PC-9 (cell line): ENCODE measurements around the gene FLNB. TPM values are rescaled to one million over a fixed set of nuclear protein-coding genes. Genes with fewer than 3 reads are reported as not detected.

Experiments
- BruUV-seq: library from RNA; stranded (reverse); fragments of 400-500 nt; replicated peaks from 2 replicates; lab custom pipeline; 2021; lab: Mats Ljungman, UMichigan
- CTCF ChIA-PET: fragments of 300-600 bp; sonication (Branson Sonifier 250); formaldehyde crosslinking; loops from one replicate; lab custom pipeline; 2022; ENCODE audit warnings: antibody characterized with exemption; lab: Charles Lee
- POLR2A ChIA-PET: fragments of 300-600 bp; sonication (Branson Sonifier 250); formaldehyde crosslinking; loops from one replicate; lab custom pipeline; 2022; ENCODE audit warnings: antibody characterized with exemption; ENCODE audit not compliant: unreplicated experiment; lab: Charles Lee
- DNase-seq, 2 experiments: peaks; one replicate each; pipeline versions ENCODE4 v3.0.0 to v3.0.0-alpha.2; 2015 to 2022; ENCODE audit warnings: mixed read lengths in 1 of 2
- H2AFZ ChIP-seq: fragments of 200-600 bp; sonication (generic); 2 replicates; pipeline ENCODE4 v1.8.1; 2017; ENCODE audit warnings: antibody characterized with exemption
- H3F3A ChIP-seq: fragments of 200-600 bp; sonication (generic); 2 replicates; pipeline ENCODE4 v1.8.1; 2017; ENCODE audit warnings: antibody characterized with exemption, mild to moderate bottlenecking, low read depth; ENCODE audit not compliant: insufficient read depth
- H3K27ac ChIP-seq: fragments of 200-600 bp; sonication (generic); 2 replicates; pipeline ENCODE4 v1.6.1; 2016; ENCODE audit warnings: mixed run types
- H3K27me3 ChIP-seq: fragments of 200-600 bp; sonication (generic); 2 replicates; pipeline ENCODE4 v1.6.1; 2016; ENCODE audit warnings: low read depth, mixed run types; ENCODE audit not compliant: insufficient read depth
- H3K36me3 ChIP-seq: fragments of 200-600 bp; sonication (generic); 2 replicates; pipeline ENCODE4 v1.6.1; 2016; ENCODE audit warnings: low read depth, mixed run types
- H3K4me1 ChIP-seq: fragments of 200-600 bp; sonication (generic); replicated peaks from 2 replicates; pipeline ENCODE4 v1.6.1; 2016; ENCODE audit warnings: mixed run types; ENCODE audit not compliant: insufficient read depth
- H3K4me2 ChIP-seq: fragments of 200-600 bp; sonication (generic); 2 replicates; pipeline ENCODE4 v1.6.1; 2017; ENCODE audit warnings: mixed run types
- H3K4me3 ChIP-seq: fragments of 200-600 bp; sonication (generic); 2 replicates; pipeline ENCODE4 v1.6.1; 2016; ENCODE audit warnings: mixed run types
- H3K79me2 ChIP-seq: fragments of 200-600 bp; sonication (generic); 2 replicates; pipeline ENCODE4 v1.6.1; 2017; ENCODE audit warnings: low read depth, mixed run types
- H3K9me2 ChIP-seq: fragments of 200-600 bp; sonication (generic); 2 replicates; pipeline ENCODE4 v1.8.1; 2017; ENCODE audit warnings: mild to moderate bottlenecking; ENCODE audit not compliant: insufficient read depth
- H3K9me3 ChIP-seq: fragments of 200-600 bp; sonication (generic); 2 replicates; pipeline ENCODE4 v1.8.1; 2016; ENCODE audit warnings: low read depth; ENCODE audit not compliant: insufficient read depth
- H4K20me1 ChIP-seq: fragments of 200-600 bp; sonication (generic); 2 replicates; pipeline ENCODE4 v1.8.1; 2017; ENCODE audit not compliant: insufficient read depth
- CTCF ChIP-seq: fragments of 200-600 bp; sonication (generic); conservative IDR thresholded peaks from 2 replicates; pipeline ENCODE4 v1.6.1; 2017; ENCODE audit warnings: mixed run types, antibody characterized with exemption, mild to moderate bottlenecking, moderate library complexity
- EZH2 ChIP-seq: fragments of 200-600 bp; sonication (generic); IDR thresholded peaks from 2 replicates; pipeline ENCODE4 v1.8.0; 2017; ENCODE audit warnings: antibody characterized with exemption, low read depth
- intact Hi-C: fragments of 100-400 bp; cut with micrococcal nuclease; formaldehyde crosslinking; loops from one replicate; pipeline ENCODE4 v1.10.0; 2022; ENCODE audit not compliant: unreplicated experiment
- total RNA-seq: library from RNA; stranded (reverse); gene quantifications from 2 replicates; pipeline ENCODE4 v1.2.3, GENCODE V29; 2021

The FLNB gene
- total RNA-seq, 1 experiment from 2014 or later, result 349 TPM

- Histone ChIP-seq H3K27ac (no peak overlapping the region), H3K79me2 (no peaks in the 10 kb centered on the region), H3K36me3 (no peaks in the 10 kb centered on the region), H3K9me2 (no peaks in the 10 kb centered on the region; the same call in 1 of the 2 replicates), H3K4me1 (peaks cover 60% of the 10 kb centered on the region), H3K27me3 (no peaks in the 10 kb centered on the region), H3F3A (peaks cover 54% of the 10 kb centered on the region), H3K9me3 (no peaks in the 10 kb centered on the region), H2AFZ (no peak overlapping the region), H3K4me3 (no peak overlapping the region), H3K4me2 (no peak overlapping the region), H4K20me1 (no peaks in the 10 kb centered on the region)
- intact Hi-C loops, result no loop called here
- ChIA-PET POLR2A (no interaction called here), CTCF (no interaction called here)
- BruUV-seq, result no TSS peak
- TF ChIP-seq EZH2 (no peak), CTCF (no peak)
- no peak for DNase-seq
These were observed 210.7 kb downstream of the FLNB start for GRCh38 chr3:58218904-58219303.

Other genes starting within 250 kb of the FLNB start
- not detected in 2 replicates for gene DNASE1L3, start 202.6 kb downstream of the FLNB start, total RNA-seq
- gene ABHD6, start 229.4 kb downstream of the FLNB start, total RNA-seq, result 6.5 and 6.7 TPM in 2 replicates